Heart right ventricle (tissue), 16 donors: ENCODE measurements around the gene ITIH3. TPM values are rescaled to one million over a fixed set of nuclear protein-coding genes. Genes with fewer than 3 reads are reported as not detected.

Source experiments
- ATAC-seq, 8 donors: fragments of 200-7000 bp; cut with Tn5 transposase; one replicate each; pipeline ENCODE4 v1.9.1; 2020; ENCODE audit warnings: mild to moderate bottlenecking in 8 of 8, moderate library complexity in 8 of 8, moderate number of reproducible peaks in 1 of 8
- DNase-seq, 2 donors: peaks; one replicate each; pipeline ENCODE4 v3.0.0-alpha.2; 2020
- H3K27ac ChIP-seq, 10 donors: fragments of 200-600 bp; sonication (generic) in 2 of 10; one replicate each; pipeline versions ENCODE4 v1.5.0 to v1.8.0; 2020 to 2022; ENCODE audit warnings: mild to moderate bottlenecking in 3 of 10
- H3K27me3 ChIP-seq, 7 donors: fragments of 200-600 bp; one replicate each; pipeline ENCODE4 v1.8.0; 2021 to 2022; ENCODE audit warnings: mild to moderate bottlenecking in 2 of 7
- H3K36me3 ChIP-seq, 9 donors: fragments of 200-600 bp; sonication (generic) in 1 of 9; one replicate each; pipeline versions ENCODE4 v1.5.0 to v1.8.0; 2020 to 2022; ENCODE audit warnings: mild to moderate bottlenecking in 2 of 9
- H3K4me1 ChIP-seq, 9 donors: fragments of 200-600 bp; sonication (generic) in 1 of 9; one replicate each; pipeline versions ENCODE4 v1.5.0 to v1.8.0; 2020 to 2022; ENCODE audit warnings: mild to moderate bottlenecking in 4 of 9
- H3K4me3 ChIP-seq, 10 donors: fragments of 200-600 bp; sonication (generic) in 2 of 10; one replicate each; pipeline versions ENCODE4 v1.5.0 to v1.8.0; 2020 to 2022; ENCODE audit warnings: mild to moderate bottlenecking in 7 of 10, moderate library complexity in 2 of 10
- H3K9me3 ChIP-seq, 11 donors: fragments of 200-600 bp in 10 of 11; sonication (generic) in 2 of 11; one replicate each; pipeline versions ENCODE4 v1.5.0 to v1.8.0; 2013 to 2022; ENCODE audit warnings: mild to moderate bottlenecking in 2 of 11, control low read depth in 1 of 11, moderate library complexity in 1 of 11
- WGBS, 2 donors: extraction: QIAGEN DNeasy Blood & Tissue Kit; methylation state at CpG; one replicate each; pipeline ENCODE4 v1.1.7; 2013; ENCODE audit warnings: inconsistent platforms in 1 of 2; 5-methylcytosine and 5-hydroxymethylcytosine counted together
- intact Hi-C, 10 donors: fragments of 100-400 bp; cut with DNase I; formaldehyde crosslinking; loops; one replicate each; pipeline versions ENCODE4 v1.11.1 to v1.14.2; 2022
- polyA plus RNA-seq, 2 donors: library from polyadenylated mRNA; stranded (reverse); fragments of 200-250 nt; gene quantifications; one replicate each; pipeline ENCODE4 v1.2.3, GENCODE V29; 2013
- total RNA-seq, 10 donors: library from RNA; stranded (reverse); fragmentation: NEBNext Ultra II Directional in 3 of 10; extraction: Animal tissue kit (Norgen Biotek cat#: 25700) in 3 of 10; gene quantifications; one replicate each; pipeline versions ENCODE4 v1.2.1 to v1.2.4, GENCODE V29; 2021 to 2023
- TF ChIP-seq, protein P1 (sequence below), 9 donors: fragments of 200-600 bp; sonication (generic) in 2 of 9; IDR thresholded peaks; one replicate each; pipeline versions ENCODE4 v1.5.0 to v1.8.0; 2021 to 2022; ENCODE audit warnings: antibody characterized with exemption in 9 of 9, mild to moderate bottlenecking in 5 of 9, moderate library complexity in 1 of 9
- donor health status: Arrhythmogenic right ventricular cardiomyopathy.
- donor health status: ischemic (EF 13 %, LVEDD 7.1; RV severe dilation, severe dysfunction).
- donor health status: healthy with polysubstance abuse.
- donor health status: DM: no; HTN: yes; CAD: no.
- donor health status: DM: no; HTN: no; CAD: no.
- donor health status: ischemic (EF 25% LVEDD 6.9; RV normal size, moderate dysfunction).
- donor health status: ischemic (EF 25% LVEDD 5.7; RV mildly dilated, moderate dysfunction).
- donor health status: healthy.
- donor health status: DM: yes; HTN: yes; CAD: no.
- donor health status: Ischemic cardiomyopathy.
- donor health status: ischemic (EF 35%, LVEDD 5.7; RV mildly dilated, moderate dysfunction).
- donor health status: nonischemic (EF 11% LVEDD 7.7; RV severe dilation, severe dysfunction).
- donor health status: DM: yes; HTN: yes; CAD: no.
- donor health status: PGD.
- donor health status: ischemic (EF 29% LVEDD 5.4; RV normal size, mild dysfunction).
- donor health status: nonischemic (EF 23%, LVEDD 6.1; RV moderate dilation, normal function).

Gene ITIH3
- total and polyA plus RNA-seq, 12 donors = 0.13 to 1.3 (median 0.52) TPM

DNA sequence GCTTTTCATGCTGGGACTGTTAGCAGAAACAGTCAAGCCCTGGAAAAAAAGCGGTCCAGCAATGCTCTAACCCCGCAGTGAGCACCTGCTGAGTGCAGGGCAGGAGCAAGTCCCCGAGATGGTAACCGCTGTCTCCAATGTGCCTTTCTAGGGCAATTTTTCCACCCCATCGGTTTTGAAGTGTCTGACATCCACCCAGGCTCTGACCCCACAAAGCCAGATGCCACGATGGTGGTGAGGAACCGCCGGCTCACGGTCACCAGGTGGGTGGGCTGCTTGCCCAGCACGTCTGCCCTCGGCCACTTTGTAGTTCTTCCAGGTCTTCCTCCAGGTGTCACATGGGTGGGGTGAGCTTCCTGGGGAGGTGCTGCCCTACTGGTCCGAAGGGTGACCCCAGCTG is 3.2 kb upstream of the ITIH3 start:
- TF ChIP-seq, protein P1, sequence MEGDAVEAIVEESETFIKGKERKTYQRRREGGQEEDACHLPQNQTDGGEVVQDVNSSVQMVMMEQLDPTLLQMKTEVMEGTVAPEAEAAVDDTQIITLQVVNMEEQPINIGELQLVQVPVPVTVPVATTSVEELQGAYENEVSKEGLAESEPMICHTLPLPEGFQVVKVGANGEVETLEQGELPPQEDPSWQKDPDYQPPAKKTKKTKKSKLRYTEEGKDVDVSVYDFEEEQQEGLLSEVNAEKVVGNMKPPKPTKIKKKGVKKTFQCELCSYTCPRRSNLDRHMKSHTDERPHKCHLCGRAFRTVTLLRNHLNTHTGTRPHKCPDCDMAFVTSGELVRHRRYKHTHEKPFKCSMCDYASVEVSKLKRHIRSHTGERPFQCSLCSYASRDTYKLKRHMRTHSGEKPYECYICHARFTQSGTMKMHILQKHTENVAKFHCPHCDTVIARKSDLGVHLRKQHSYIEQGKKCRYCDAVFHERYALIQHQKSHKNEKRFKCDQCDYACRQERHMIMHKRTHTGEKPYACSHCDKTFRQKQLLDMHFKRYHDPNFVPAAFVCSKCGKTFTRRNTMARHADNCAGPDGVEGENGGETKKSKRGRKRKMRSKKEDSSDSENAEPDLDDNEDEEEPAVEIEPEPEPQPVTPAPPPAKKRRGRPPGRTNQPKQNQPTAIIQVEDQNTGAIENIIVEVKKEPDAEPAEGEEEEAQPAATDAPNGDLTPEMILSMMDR (IDR thresholded peaks at IDR 0.05) = no peak
- H3K9me3 ChIP-seq = no peaks in the 10 kb centered on the region
- peaks cover 0 to 3% (median 0%) of the 10 kb centered on the region in 7 donors for H3K27me3 ChIP-seq
- ATAC-seq (no peak), DNase-seq (no peak)
- intact Hi-C loops = no loop called here
- whole genome bisulfite sequencing, 2 donors = 85 to 87% methylated on average over 12 of the region's 12 CpGs
- H3K4me1 ChIP-seq = no peaks in the 10 kb centered on the region
- no peaks in the 10 kb centered on the region for H3K36me3 ChIP-seq
- H3K4me3 ChIP-seq = no peak overlapping the region
- H3K27ac ChIP-seq = no peak overlapping the region

DNA sequence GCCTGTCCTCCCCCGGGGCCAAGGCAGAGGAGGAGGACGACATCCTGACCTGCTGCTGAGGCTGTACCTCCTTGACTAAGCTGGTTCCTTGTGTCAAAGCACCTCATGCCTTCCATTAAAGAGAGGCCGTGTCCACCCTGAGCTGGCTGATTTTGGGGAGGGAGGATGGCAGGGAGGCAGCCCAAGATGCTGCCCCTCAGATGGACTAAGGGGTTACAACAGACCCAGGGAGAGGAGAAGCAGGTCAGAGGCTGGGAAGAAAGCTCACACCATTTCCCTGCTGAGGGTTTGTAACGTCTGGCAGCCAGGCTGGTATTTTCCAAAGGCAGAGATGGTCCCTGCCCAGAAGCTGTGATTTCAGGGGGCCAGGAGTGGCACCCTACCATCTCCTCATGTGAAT is 2.7 kb upstream of the ITIH3 start:
- WGBS, 2 donors = 78 to 82% methylated on average over 4 of the region's 4 CpGs
- intact Hi-C loops = no loop called here
- Histone ChIP-seq H3K9me3 (no peaks in the 10 kb centered on the region), H3K27ac (no peak overlapping the region), H3K27me3 (peaks cover 0 to 3% (median 0%) of the 10 kb centered on the region in 7 donors), H3K4me1 (no peaks in the 10 kb centered on the region), H3K36me3 (no peaks in the 10 kb centered on the region), H3K4me3 (no peak overlapping the region)
- ATAC-seq (no peak), DNase-seq (no peak)
- TF ChIP-seq, protein P1 (IDR thresholded peaks at IDR 0.05) = no peak

DNA sequence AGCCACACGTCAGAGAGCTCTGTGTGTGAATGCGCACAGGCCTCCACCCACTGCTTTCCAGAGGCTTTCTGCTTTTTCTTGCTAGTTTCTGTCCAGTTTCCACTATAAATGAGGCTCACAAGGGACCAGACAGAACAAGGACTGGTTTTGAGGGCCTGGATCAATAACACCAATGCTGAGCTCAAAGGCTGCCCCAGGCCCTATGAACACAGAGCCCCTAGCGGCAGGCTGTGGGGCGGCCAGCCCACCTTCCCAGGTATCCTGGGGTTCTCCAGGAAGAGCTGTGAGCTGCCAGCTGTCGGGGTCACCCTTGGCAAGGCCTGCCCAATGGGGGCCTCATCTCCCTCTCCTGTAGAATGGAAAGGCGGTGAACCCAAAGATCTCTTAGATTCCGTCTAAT is 2.2 kb upstream of the ITIH3 start:
- Histone ChIP-seq H3K36me3 (no peaks in the 10 kb centered on the region), H3K4me3 (no peak overlapping the region), H3K9me3 (no peaks in the 10 kb centered on the region), H3K4me1 (no peaks in the 10 kb centered on the region), H3K27ac (no peak overlapping the region), H3K27me3 (peaks cover 0 to 3% (median 0%) of the 10 kb centered on the region in 7 donors)
- 83 to 88% methylated on average over 7 of the region's 7 CpGs for WGBS, 2 donors
- intact Hi-C loops = no loop called here
- TF ChIP-seq, protein P1 (IDR thresholded peaks at IDR 0.05) = no peak
- DNase-seq = no peak
- ATAC-seq = no peak

DNA sequence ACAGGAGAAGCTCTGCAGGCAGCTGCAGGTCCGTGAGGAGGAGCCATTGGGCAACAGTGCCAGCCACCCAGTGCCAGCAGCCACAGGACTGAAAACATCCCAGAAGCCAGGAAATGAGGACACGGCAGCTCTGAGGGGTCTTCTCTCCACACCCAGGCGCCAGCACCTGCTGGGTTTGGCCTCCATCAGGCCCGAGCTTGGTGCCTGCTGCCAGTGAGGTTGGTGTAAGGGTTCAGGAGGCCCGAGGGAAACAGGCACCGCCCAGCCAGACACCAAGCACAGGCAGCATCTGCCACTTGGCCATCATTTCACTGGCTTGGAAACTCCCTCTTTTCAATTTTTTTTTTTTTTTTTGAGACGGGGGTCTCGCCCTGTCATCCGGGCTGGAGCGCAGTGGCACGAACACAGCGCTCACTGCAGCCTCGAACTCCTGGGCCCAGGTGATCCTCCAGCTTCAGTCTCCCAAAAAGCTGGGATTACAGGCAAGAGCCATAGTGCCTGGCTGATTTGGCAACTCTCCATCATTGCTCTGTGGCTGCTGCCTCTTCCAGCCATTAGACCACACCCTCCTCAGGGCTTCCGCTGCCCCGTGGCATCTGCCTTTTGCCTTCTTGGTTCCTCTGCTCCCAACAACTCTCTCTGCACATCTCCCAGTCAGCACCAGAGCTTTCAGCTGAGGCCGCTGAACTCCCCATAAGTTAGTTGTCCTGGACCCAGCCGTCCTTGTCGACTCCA is 1.5 kb upstream of the ITIH3 start:
- WGBS, 2 donors = 80 to 86% methylated on average over 18 of the region's 18 CpGs
- TF ChIP-seq, protein P1 (IDR thresholded peaks at IDR 0.05) = no peak
- intact Hi-C loops = no loop called here
- no peaks in the 10 kb centered on the region for H3K4me1 ChIP-seq
- H3K9me3 ChIP-seq = no peaks in the 10 kb centered on the region
- no peak overlapping the region for H3K4me3 ChIP-seq
- no peak for DNase-seq
- no peaks in the 10 kb centered on the region for H3K36me3 ChIP-seq
- H3K27ac ChIP-seq = no peak overlapping the region
- peaks cover 0 to 3% (median 0%) of the 10 kb centered on the region in 7 donors for H3K27me3 ChIP-seq
- no peak for ATAC-seq
